Kidney (tissue), 14 donors: Measurements from ENCODE around the gene KIAA1671. TPM values are rescaled to one million over a fixed set of nuclear protein-coding genes. Genes with fewer than 3 reads are reported as not detected.

Source experiments
- DNase-seq, 5 donors: peaks; one replicate each; pipeline ENCODE4 v3.0.0-alpha.2; 2013 to 2020
- FAIRE-seq: peaks from 2 replicates; lab custom pipeline; 2012; peaks lifted over from hg19 to GRCh38; lab: Jason Lieb, UNC
- H3K27ac ChIP-seq, 2 donors: one replicate each; pipeline ENCODE4 v1.7.0; 2013; ENCODE audit warnings: low read depth in 2 of 2, low read length in 2 of 2, inconsistent platforms in 1 of 2
- H3K27me3 ChIP-seq: one replicate; pipeline ENCODE4 v1.7.1; 2013; ENCODE audit warnings: low read length, inconsistent platforms; ENCODE audit not compliant: control insufficient read depth, insufficient read depth
- H3K36me3 ChIP-seq, 3 donors: one replicate each; pipeline versions ENCODE4 v1.7.0 to v1.7.1; 2013; ENCODE audit warnings: low read length in 3 of 3, control low read depth in 1 of 3, inconsistent platforms in 1 of 3; ENCODE audit not compliant: insufficient read depth in 3 of 3, control insufficient read depth in 2 of 3
- H3K4me1 ChIP-seq, 3 donors: one replicate each; pipeline versions ENCODE4 v1.7.0 to v1.7.1; 2013; ENCODE audit warnings: low read length in 3 of 3, inconsistent platforms in 1 of 3, low read depth in 1 of 3; ENCODE audit not compliant: control insufficient read depth in 2 of 3, insufficient read depth in 2 of 3
- H3K4me3 ChIP-seq, 3 donors: one replicate each; pipeline versions ENCODE4 v1.7.0 to v1.8.1; 2013; ENCODE audit warnings: low read length in 3 of 3, control low read depth in 1 of 3, inconsistent platforms in 1 of 3
- H3K9ac ChIP-seq, 3 donors: one replicate each; pipeline versions ENCODE4 v1.7.0 to v1.7.1; 2013; ENCODE audit warnings: low read length in 3 of 3, control low read depth in 1 of 3, inconsistent platforms in 1 of 3
- H3K9me3 ChIP-seq, 3 donors: one replicate each; pipeline versions ENCODE4 v1.7.0 to v1.7.1; 2013; ENCODE audit warnings: low read length in 3 of 3, control low read depth in 1 of 3, inconsistent platforms in 1 of 3; ENCODE audit not compliant: control insufficient read depth in 2 of 3, insufficient read depth in 1 of 3
- CTCF ChIP-seq: IDR thresholded peaks from 3 replicates; pipeline ENCODE4 v1.5.1; 2012; ENCODE audit warnings: mild to moderate bottlenecking, moderate library complexity, borderline replicate concordance; ENCODE audit not compliant: insufficient read depth; ENCODE audit errors: extremely low read depth
- intact Hi-C: fragments of 100-400 bp; cut with DNase I; formaldehyde crosslinking; loops from one replicate; pipeline ENCODE4 v1.11.1; 2022
- polyA plus RNA-seq: library from polyadenylated mRNA; stranded (reverse); fragments of 350-450 nt; fragmentation: Illumina TruSeq; extraction: RNeasy Lipid Tissue Mini Kit (QIAGEN cat#74804); gene quantifications from one replicate; pipeline ENCODE4 v1.2.3, GENCODE V29; 2014; ENCODE audit warnings: low read depth, low replicate concordance; ENCODE audit not compliant: insufficient read depth
- total RNA-seq: library from RNA; stranded (reverse); fragmentation: NEBNext Ultra II Directional; extraction: Animal tissue kit (Norgen Biotek cat#: 25700); gene quantifications from one replicate; pipeline ENCODE4 v1.2.1, GENCODE V29; 2021
- donor health status: control.
- donor health status: control.
- donor health status: control.
- donor health status: control.
- donor health status: control.
- donor health status: DM: yes; HTN: yes; CAD: no.
- donor health status: Normal renal cell carcinoma (clear cell type).

Gene KIAA1671
- total and polyA plus RNA-seq, 2 donors from 2014 or later = 7.3 to 65.2 TPM

- H3K4me3 ChIP-seq = no peak overlapping the region
- H3K36me3 ChIP-seq = no peaks in the 10 kb centered on the region
- FAIRE-seq (no peak), DNase-seq (no peak)
- H3K9ac ChIP-seq = no peak overlapping the region
- no peak for TF ChIP-seq CTCF
- intact Hi-C loops = no loop called here
- H3K4me1 ChIP-seq = peaks cover 0 to 2% (median 0%) of the 10 kb centered on the region in 3 donors
- H3K27ac ChIP-seq = no peak overlapping the region
- no peaks in the 10 kb centered on the region for H3K9me3 ChIP-seq
- no peaks in the 10 kb centered on the region for H3K27me3 ChIP-seq
Observed at GRCh38 chr22:25092119-25092518, 139.6 kb downstream of the KIAA1671 start.

GRCh38 chr22:25094579-25094978 is 142.1 kb downstream of the KIAA1671 start:
- Histone ChIP-seq H3K9me3 (no peaks in the 10 kb centered on the region), H3K9ac (no peak overlapping the region), H3K4me3 (no peak overlapping the region), H3K27me3 (no peaks in the 10 kb centered on the region), H3K36me3 (no peaks in the 10 kb centered on the region), H3K27ac (no peak overlapping the region), H3K4me1 (peaks cover 0 to 2% (median 0%) of the 10 kb centered on the region in 3 donors)
- TF ChIP-seq CTCF = no peak
- intact Hi-C loops = no loop called here
- FAIRE-seq = no peak
- DNase-seq = no peak

- H3K9me3 ChIP-seq = no peaks in the 10 kb centered on the region
- no peak for FAIRE-seq
Observed at GRCh38 chr22:25095869-25096268, 143.4 kb downstream of the KIAA1671 start.

More at GRCh38 chr22:25095869-25096268, 143.4 kb downstream of the KIAA1671 start:
- Histone ChIP-seq H3K27ac (no peak overlapping the region), H3K27me3 (no peaks in the 10 kb centered on the region), H3K4me1 (peaks cover 0 to 2% (median 0%) of the 10 kb centered on the region in 3 donors), H3K4me3 (no peak overlapping the region), H3K9ac (no peak overlapping the region), H3K36me3 (no peaks in the 10 kb centered on the region)
- TF ChIP-seq CTCF = no peak
- no peak for DNase-seq
- intact Hi-C loops = no loop called here
